WTC11 (cell line): ENCODE measurements around the gene TRMO. TPM values are rescaled to one million over a fixed set of nuclear protein-coding genes. Genes with fewer than 3 reads are reported as not detected.

Experiments
- ATAC-seq: fragments of 200-7000 bp; cut with Tn5 transposase; 2 replicates; pipeline ENCODE4 v1.10.0; 2021; ENCODE audit warnings: mild to moderate bottlenecking, moderate library complexity
- CTCF ChIA-PET: fragments of 300-600 bp; sonication (Branson Sonifier 250); formaldehyde crosslinking; loops from one replicate; lab custom pipeline; 2021; ENCODE audit warnings: antibody characterized with exemption; lab: Charles Lee
- POLR2A ChIA-PET: fragments of 350-600 bp; sonication (Branson Sonifier 250); formaldehyde crosslinking; loops from one replicate; lab custom pipeline; 2021; ENCODE audit warnings: antibody characterized with exemption; lab: Charles Lee
- DNase-seq: peaks from one replicate; pipeline ENCODE4 v3.0.0; 2021; ENCODE audit warnings: low spot score
- H3K27ac Mint-ChIP-seq: 2 replicates; pipeline ENCODE4 v1.8.0; 2021; ENCODE audit warnings: mixed read lengths
- H3K27me3 Mint-ChIP-seq: 2 replicates; pipeline ENCODE4 v1.8.0; 2021; ENCODE audit warnings: low read depth, mild to moderate bottlenecking, moderate library complexity, mixed read lengths
- H3K36me3 Mint-ChIP-seq: 2 replicates; pipeline ENCODE4 v1.8.0; 2021; ENCODE audit warnings: mixed read lengths
- H3K4me1 Mint-ChIP-seq: 2 replicates; pipeline ENCODE4 v1.8.0; 2022; ENCODE audit warnings: mixed read lengths
- H3K4me3 Mint-ChIP-seq: 2 replicates; pipeline ENCODE4 v1.8.0; 2021; ENCODE audit warnings: mild to moderate bottlenecking, moderate library complexity, mixed read lengths
- H3K9me3 Mint-ChIP-seq: 2 replicates; pipeline ENCODE4 v1.8.0; 2021; ENCODE audit warnings: mixed read lengths
- CREM ChIP-seq: sonication (generic); formaldehyde crosslinking; IDR thresholded peaks from 2 replicates; pipeline ENCODE4 v1.8.1; 2022; ENCODE audit warnings: mild to moderate bottlenecking, missing genetic modification reagents, moderate library complexity
- EMX1 ChIP-seq: fragments of 250-450 bp; sonication (Bioruptor Pico); IDR thresholded peaks from 2 replicates; pipeline ENCODE4 v1.8.0; 2021; ENCODE audit warnings: mild to moderate bottlenecking
- IRF2 ChIP-seq: sonication (generic); formaldehyde crosslinking; IDR thresholded peaks from 2 replicates; pipeline ENCODE4 v1.8.0; 2022; ENCODE audit warnings: low read depth, missing genetic modification reagents, borderline replicate concordance
- JUN ChIP-seq: sonication (generic); formaldehyde crosslinking; IDR thresholded peaks from 2 replicates; pipeline ENCODE4 v1.8.0; 2023; ENCODE audit warnings: mild to moderate bottlenecking, missing genetic modification reagents
- KAT7 ChIP-seq: sonication (generic); formaldehyde crosslinking; IDR thresholded peaks from 2 replicates; pipeline ENCODE4 v1.8.1; 2023; ENCODE audit warnings: missing genetic modification reagents, mild to moderate bottlenecking, borderline replicate concordance
- NFE2L1 ChIP-seq: sonication (generic); formaldehyde crosslinking; IDR thresholded peaks from 2 replicates; pipeline ENCODE4 v1.8.1; 2023; ENCODE audit warnings: missing genetic modification reagents
- NFYB ChIP-seq: sonication (generic); formaldehyde crosslinking; conservative IDR thresholded peaks from 2 replicates; pipeline ENCODE4 v1.8.0; 2022; ENCODE audit warnings: low read depth, missing genetic modification reagents
- OVOL2 ChIP-seq: fragments of 250-450 bp; sonication (Bioruptor Pico); IDR thresholded peaks from 2 replicates; pipeline ENCODE4 v1.9.0; 2021; ENCODE audit warnings: mild to moderate bottlenecking, borderline replicate concordance
- PRRX2 ChIP-seq: fragments of 250-450 bp; sonication (Bioruptor Pico); IDR thresholded peaks from 2 replicates; pipeline ENCODE4 v1.8.0; 2021; ENCODE audit warnings: mild to moderate bottlenecking
- RELA ChIP-seq: sonication (generic); formaldehyde crosslinking; IDR thresholded peaks from 2 replicates; pipeline ENCODE4 v1.8.1; 2022; ENCODE audit warnings: missing genetic modification reagents, mild to moderate bottlenecking, borderline replicate concordance
- TCF7 ChIP-seq: sonication (generic); formaldehyde crosslinking; IDR thresholded peaks from 2 replicates; pipeline ENCODE4 v1.8.0; 2022; ENCODE audit warnings: mild to moderate bottlenecking, low read depth, missing genetic modification reagents, moderate library complexity
- TEAD1 ChIP-seq: sonication (generic); formaldehyde crosslinking; IDR thresholded peaks from 2 replicates; pipeline ENCODE4 v1.8.0; 2022; ENCODE audit warnings: mild to moderate bottlenecking, missing genetic modification reagents
- TP53 ChIP-seq: sonication (generic); formaldehyde crosslinking; IDR thresholded peaks from 2 replicates; pipeline ENCODE4 v1.8.1; 2023; ENCODE audit warnings: mild to moderate bottlenecking, missing genetic modification reagents
- ZNF232 ChIP-seq: sonication (generic); formaldehyde crosslinking; IDR thresholded peaks from 2 replicates; pipeline ENCODE4 v1.8.0; 2022; ENCODE audit warnings: mild to moderate bottlenecking, missing genetic modification reagents
- total RNA-seq: library from RNA; stranded (reverse); gene quantifications from 3 replicates; pipeline ENCODE4 v1.2.3, GENCODE V29; 2021
- TF ChIP-seq, protein P1 (sequence below): sonication (generic); formaldehyde crosslinking; IDR thresholded peaks from 2 replicates; pipeline ENCODE4 v1.8.0; 2022; ENCODE audit warnings: mild to moderate bottlenecking, missing genetic modification reagents
- TF ChIP-seq, protein P2 (sequence below): fragments of 200-600 bp; IDR thresholded peaks from 2 replicates; pipeline ENCODE4 v1.8.0; 2022; ENCODE audit warnings: antibody characterized with exemption
- TF ChIP-seq, protein P3 (sequence below): fragments of 250-450 bp; sonication (Bioruptor Pico); IDR thresholded peaks from 2 replicates; pipeline ENCODE4 v2.1.2; 2022; ENCODE audit warnings: mild to moderate bottlenecking, moderate library complexity
- TF ChIP-seq, protein P4 (sequence below): sonication (generic); formaldehyde crosslinking; IDR thresholded peaks from 2 replicates; pipeline ENCODE4 v1.8.0; 2022; ENCODE audit warnings: mild to moderate bottlenecking, missing genetic modification reagents
- TF ChIP-seq, protein P5 (sequence below): sonication (generic); formaldehyde crosslinking; IDR thresholded peaks from 2 replicates; pipeline ENCODE4 v1.8.1; 2022; ENCODE audit warnings: missing genetic modification reagents, borderline replicate concordance
- TF ChIP-seq, protein P6 (sequence below): fragments of 250-450 bp; sonication (Bioruptor Pico); IDR thresholded peaks from 2 replicates; pipeline ENCODE4 v1.9.0; 2021; ENCODE audit warnings: moderate library complexity, mild to moderate bottlenecking, inconsistent platforms, borderline replicate concordance
- TF ChIP-seq, protein P7 (sequence below): sonication (generic); formaldehyde crosslinking; IDR thresholded peaks from 2 replicates; pipeline ENCODE4 v1.8.1; 2022; ENCODE audit warnings: mild to moderate bottlenecking, moderate library complexity, missing genetic modification reagents

TRMO gene
- total RNA-seq, 1 experiment from 2014 or later, result 4.6 TPM

DNA sequence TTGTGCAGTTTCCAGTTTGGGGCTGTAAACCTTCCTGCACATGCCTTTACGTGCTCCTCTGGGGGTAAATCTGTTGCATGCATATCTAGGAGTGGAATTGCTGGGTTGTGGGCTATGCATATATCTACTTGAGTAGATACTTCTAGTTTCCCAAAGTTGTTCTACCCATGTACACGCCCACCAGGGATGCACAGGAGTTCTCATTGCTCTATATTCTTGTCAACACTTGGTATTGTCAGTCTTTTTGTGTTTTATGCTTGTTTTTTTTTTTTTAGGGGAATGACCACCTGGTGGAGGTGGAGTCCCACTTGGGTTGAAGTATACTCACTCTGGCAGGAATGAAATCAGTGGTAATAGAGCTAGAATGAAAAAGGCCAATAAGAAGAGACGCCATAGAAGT lies 46.2 kb downstream of the TRMO start:
- H3K27me3 Mint-ChIP-seq, result peaks cover 4% of the 10 kb centered on the region
- CTCF ChIA-PET, result no interaction called here

DNA sequence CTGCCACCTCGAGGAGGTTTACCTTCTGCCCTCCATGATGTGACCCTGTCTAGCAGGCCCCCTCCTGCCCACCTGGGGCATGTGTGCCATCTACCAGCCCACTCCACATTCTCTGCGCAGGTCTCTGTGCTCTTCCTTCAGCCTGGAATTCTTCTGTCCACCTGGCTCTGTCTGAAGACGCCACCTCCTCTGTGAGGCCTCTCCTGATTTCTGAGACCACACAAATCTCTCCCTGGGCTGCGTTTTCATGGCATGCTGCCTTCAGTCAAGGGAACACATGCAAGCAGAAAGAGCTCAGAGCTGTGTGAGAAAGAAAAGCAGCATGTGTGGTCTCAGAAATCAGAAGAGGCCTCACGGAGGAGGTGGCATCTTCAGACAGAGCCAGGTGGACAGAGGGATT lies 47.2 kb downstream of the TRMO start:
- no peak for TF ChIP-seq CREM (CRISPR knock-in tag)
- TF ChIP-seq, protein P1, sequence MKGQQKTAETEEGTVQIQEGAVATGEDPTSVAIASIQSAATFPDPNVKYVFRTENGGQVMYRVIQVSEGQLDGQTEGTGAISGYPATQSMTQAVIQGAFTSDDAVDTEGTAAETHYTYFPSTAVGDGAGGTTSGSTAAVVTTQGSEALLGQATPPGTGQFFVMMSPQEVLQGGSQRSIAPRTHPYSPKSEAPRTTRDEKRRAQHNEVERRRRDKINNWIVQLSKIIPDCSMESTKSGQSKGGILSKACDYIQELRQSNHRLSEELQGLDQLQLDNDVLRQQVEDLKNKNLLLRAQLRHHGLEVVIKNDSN, result no peak
- TF ChIP-seq ZNF232 (CRISPR knock-in tag), result no peak
- TF ChIP-seq PRRX2 (CRISPR knock-in tag), result no peak
- no peak for TF ChIP-seq TP53 (CRISPR knock-in tag)
- no peak for TF ChIP-seq RELA (CRISPR knock-in tag)
- no peak for TF ChIP-seq IRF2 (CRISPR knock-in tag)
- TF ChIP-seq, protein P2, sequence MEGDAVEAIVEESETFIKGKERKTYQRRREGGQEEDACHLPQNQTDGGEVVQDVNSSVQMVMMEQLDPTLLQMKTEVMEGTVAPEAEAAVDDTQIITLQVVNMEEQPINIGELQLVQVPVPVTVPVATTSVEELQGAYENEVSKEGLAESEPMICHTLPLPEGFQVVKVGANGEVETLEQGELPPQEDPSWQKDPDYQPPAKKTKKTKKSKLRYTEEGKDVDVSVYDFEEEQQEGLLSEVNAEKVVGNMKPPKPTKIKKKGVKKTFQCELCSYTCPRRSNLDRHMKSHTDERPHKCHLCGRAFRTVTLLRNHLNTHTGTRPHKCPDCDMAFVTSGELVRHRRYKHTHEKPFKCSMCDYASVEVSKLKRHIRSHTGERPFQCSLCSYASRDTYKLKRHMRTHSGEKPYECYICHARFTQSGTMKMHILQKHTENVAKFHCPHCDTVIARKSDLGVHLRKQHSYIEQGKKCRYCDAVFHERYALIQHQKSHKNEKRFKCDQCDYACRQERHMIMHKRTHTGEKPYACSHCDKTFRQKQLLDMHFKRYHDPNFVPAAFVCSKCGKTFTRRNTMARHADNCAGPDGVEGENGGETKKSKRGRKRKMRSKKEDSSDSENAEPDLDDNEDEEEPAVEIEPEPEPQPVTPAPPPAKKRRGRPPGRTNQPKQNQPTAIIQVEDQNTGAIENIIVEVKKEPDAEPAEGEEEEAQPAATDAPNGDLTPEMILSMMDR, result no peak
- H3K36me3 Mint-ChIP-seq, result no peaks in the 10 kb centered on the region
- ChIA-PET CTCF (interaction anchor here (2.5 kb wide), 1 partner anchor 26 kb away, joined by 9 read pairs; no protein-coding TSS in a partner anchor), POLR2A (no interaction called here)
- H3K4me1 Mint-ChIP-seq, result peaks cover 7% of the 10 kb centered on the region
- H3K27ac Mint-ChIP-seq, result no peak overlapping the region
- H3K27me3 Mint-ChIP-seq, result peaks cover 4% of the 10 kb centered on the region
- peaks cover 13% of the 10 kb centered on the region for H3K9me3 Mint-ChIP-seq
- no peak overlapping the region for H3K4me3 Mint-ChIP-seq
- DNase-seq (no peak), ATAC-seq (no peak)

More for the DNA sequence above, 46.2 kb downstream of the TRMO start:
- POLR2A ChIA-PET, result no interaction called here
- Mint-ChIP-seq H3K4me3 (no peak overlapping the region), H3K9me3 (peaks cover 13% of the 10 kb centered on the region), H3K4me1 (peaks cover 7% of the 10 kb centered on the region), H3K27ac (no peak overlapping the region), H3K36me3 (no peaks in the 10 kb centered on the region)
- ATAC-seq (no peak), DNase-seq (no peak)
- TF ChIP-seq, protein P3, sequence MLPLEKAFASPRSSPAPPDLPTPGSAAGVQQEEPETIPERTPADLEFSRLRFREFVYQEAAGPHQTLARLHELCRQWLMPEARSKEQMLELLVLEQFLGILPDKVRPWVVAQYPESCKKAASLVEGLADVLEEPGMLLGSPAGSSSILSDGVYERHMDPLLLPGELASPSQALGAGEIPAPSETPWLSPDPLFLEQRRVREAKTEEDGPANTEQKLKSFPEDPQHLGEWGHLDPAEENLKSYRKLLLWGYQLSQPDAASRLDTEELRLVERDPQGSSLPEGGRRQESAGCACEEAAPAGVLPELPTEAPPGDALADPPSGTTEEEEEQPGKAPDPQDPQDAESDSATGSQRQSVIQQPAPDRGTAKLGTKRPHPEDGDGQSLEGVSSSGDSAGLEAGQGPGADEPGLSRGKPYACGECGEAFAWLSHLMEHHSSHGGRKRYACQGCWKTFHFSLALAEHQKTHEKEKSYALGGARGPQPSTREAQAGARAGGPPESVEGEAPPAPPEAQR, result no peak
- TF ChIP-seq NFYB (no peak), OVOL2 (CRISPR knock-in tag) (no peak), KAT7 (no peak), EMX1 (CRISPR knock-in tag) (no peak), NFE2L1 (CRISPR knock-in tag) (no peak), TCF7 (no peak), TEAD1 (CRISPR knock-in tag) (no peak), JUN (CRISPR knock-in tag) (no peak)
- TF ChIP-seq, protein P4, sequence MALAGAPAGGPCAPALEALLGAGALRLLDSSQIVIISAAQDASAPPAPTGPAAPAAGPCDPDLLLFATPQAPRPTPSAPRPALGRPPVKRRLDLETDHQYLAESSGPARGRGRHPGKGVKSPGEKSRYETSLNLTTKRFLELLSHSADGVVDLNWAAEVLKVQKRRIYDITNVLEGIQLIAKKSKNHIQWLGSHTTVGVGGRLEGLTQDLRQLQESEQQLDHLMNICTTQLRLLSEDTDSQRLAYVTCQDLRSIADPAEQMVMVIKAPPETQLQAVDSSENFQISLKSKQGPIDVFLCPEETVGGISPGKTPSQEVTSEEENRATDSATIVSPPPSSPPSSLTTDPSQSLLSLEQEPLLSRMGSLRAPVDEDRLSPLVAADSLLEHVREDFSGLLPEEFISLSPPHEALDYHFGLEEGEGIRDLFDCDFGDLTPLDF (CRISPR knock-in tag), result no peak
- TF ChIP-seq, protein P5, sequence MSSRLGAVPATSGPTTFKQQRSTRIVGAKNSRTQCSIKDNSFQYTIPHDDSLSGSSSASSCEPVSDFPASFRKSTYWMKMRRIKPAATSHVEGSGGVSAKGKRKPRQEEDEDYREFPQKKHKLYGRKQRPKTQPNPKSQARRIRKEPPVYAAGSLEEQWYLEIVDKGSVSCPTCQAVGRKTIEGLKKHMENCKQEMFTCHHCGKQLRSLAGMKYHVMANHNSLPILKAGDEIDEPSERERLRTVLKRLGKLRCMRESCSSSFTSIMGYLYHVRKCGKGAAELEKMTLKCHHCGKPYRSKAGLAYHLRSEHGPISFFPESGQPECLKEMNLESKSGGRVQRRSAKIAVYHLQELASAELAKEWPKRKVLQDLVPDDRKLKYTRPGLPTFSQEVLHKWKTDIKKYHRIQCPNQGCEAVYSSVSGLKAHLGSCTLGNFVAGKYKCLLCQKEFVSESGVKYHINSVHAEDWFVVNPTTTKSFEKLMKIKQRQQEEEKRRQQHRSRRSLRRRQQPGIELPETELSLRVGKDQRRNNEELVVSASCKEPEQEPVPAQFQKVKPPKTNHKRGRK, result no peak
- TF ChIP-seq, protein P6, sequence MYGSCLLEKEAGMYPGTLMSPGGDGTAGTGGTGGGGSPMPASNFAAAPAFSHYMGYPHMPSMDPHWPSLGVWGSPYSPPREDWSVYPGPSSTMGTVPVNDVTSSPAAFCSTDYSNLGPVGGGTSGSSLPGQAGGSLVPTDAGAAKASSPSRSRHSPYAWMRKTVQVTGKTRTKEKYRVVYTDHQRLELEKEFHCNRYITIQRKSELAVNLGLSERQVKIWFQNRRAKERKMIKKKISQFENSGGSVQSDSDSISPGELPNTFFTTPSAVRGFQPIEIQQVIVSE, result no peak
- TF ChIP-seq, protein P7, sequence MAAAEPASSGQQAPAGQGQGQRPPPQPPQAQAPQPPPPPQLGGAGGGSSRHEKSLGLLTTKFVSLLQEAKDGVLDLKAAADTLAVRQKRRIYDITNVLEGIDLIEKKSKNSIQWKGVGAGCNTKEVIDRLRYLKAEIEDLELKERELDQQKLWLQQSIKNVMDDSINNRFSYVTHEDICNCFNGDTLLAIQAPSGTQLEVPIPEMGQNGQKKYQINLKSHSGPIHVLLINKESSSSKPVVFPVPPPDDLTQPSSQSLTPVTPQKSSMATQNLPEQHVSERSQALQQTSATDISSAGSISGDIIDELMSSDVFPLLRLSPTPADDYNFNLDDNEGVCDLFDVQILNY (CRISPR knock-in tag), result no peak
- TF ChIP-seq, protein P1, result no peak
